Kasumi-1 (cell line): ENCODE measurements around the gene CEP192.
"Not testable (repeated sequence)": the region's sequence is repeated elsewhere in the genome, so short reads cannot be mapped to it uniquely, and the experiment has no call there.

Experiments
- DNase-seq, 2 experiments: peaks; one replicate each; lab custom pipeline; 2025; lab: John Stamatoyannopoulos, UW

The CEP192 gene

DNA sequence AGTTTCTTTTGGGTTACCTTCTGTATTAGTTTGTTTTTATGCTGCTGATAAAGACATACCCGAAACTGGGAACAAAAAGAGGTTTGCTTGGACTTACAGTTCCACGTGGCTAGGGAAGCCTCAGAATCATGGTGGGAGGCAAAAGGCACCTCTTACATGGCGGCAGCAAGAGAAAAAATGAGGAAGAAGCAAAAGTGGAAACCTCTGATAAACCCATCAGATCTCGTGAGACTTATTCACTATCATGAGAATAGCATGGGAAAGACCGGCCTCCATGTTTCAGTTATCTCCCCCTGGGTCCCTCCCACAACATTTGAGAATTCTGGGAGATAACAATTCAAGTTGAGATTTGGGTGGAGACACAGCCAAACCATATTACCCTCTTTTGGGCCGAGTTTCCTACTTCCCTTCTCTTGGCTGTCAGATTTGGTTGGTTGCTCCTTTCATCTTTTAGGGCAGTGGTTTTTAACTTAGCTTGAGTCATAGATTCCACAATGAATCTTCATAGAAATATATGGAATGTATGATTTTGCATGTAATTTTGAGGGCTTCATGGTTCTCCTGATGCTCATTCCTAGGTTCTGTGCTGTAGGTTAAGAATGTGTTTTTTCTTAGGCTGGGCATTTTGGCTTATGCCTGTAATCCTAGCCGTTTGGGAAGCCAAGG, 44.2 kb downstream of the CEP192 start:
- no peak for DNase-seq

DNA sequence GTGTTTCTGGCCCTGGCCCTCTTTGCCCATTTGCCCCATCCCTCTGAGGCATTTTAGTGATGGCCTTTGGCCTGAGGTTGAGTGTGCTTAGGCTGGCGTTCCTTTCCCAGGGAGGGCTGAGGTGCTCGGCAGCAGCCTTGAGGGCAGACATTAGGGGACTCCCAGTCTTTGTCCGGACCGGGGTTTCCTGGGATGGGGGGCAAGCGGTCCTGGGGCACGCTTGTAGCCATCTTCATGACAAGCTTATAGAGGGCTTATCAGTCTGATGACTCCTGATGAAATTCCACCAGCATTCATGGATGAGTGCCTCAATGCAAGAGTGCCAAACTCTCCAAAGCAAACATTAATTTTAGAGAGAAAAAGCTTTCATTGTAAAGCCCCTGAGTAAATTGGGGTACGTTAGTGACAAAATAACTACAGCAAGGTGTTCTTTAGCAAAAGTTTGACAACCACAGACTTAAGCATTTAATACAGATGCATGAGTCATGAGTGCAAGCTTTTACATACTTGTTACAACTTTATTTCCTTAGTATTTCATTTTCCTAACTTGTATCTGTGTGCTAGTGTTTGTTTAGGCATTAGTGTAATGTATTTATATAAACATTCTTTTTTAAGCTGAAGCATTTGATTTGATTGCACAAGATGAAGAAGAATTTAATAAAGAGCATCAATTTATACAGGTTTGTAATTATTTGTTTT, 45.6 kb downstream of the CEP192 start:
- no peak for DNase-seq

DNA sequence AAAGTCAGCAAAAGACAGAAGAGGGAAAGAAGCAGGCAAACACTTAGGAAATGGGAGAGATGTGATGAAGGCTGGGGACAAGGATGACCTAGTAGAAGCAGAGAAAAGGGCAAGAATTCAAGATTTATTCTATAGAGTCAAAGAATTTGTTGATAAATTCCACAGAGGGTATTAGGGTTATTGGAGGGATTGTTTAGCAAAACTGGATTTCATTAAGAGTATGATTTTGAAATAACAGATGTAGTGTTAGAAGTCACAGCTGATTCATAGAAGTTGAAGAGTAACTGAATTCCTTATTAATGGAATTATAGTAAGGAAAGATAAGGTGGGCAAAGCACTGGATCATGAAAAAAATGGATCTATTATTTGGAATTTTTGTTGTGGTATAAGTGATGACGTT, 48.6 kb downstream of the CEP192 start:
- no peak for DNase-seq

DNA sequence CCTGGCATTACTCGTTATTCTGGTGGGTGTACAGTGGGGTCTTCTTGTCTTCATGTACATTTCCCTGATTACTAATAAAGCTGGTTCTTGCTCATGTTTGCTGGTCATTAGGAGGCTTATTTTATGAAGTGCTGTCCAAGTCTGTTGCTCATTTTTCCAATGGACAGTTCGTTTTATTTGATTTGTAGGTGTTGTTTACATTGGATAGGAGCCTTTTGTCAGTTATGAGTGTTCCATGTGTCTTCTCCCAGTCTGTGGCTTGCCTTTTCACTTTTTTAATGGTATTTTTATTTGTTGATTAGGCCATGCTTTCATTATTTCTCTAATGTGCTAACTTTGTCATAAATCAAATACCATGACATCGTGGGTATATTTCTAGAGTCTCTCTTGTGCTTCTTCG, 51.9 kb downstream of the CEP192 start:
- no peak for DNase-seq

DNA sequence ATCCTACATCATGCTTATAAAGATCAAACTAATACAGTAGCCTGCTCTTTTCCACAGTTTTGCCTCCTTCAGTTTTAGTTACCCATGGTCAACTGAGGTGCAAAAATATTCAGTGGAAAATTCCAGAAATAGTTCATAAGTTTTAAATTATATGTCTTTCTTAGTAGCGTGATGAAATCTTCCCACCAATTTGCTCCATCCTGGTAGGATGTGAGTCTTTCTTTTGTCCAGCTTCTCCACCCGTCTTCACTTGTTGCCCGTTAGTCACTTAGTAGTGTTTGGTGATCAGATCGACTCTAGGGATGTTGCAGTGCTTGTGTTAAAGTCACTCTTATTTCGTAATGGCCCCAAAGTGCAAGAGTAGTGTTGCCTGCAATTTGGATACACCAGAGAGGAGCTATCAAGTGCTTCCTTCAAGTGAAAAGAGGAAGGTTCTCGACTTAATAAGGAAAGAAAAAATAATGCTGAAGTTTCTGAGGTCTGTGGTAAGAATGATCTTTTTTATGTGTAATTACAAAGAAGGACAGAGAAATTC, 57.0 kb downstream of the CEP192 start:
- DNase-seq: peak; percentile 17 to 30

DNA sequence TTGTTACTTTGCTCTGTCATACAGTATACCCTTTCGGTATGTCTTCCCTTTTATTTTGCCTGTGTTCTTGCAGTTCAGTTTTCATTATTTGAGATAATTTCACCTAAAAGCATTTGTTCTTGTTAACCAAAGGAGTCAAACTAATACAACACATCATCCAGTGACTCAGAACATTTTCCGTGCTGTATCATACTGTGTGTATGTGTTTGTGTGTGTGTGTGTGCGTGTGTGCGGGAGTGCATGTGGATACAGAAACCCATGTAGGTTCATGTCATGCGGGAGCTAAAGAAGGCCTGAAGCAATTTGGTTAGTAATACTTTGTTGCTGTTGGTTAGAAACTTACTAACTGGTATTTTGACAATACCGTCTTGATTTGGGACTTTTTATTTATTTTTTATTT, 60.0 kb downstream of the CEP192 start:
- peak in 1 of 2 experiments; percentile 7 for DNase-seq

DNA sequence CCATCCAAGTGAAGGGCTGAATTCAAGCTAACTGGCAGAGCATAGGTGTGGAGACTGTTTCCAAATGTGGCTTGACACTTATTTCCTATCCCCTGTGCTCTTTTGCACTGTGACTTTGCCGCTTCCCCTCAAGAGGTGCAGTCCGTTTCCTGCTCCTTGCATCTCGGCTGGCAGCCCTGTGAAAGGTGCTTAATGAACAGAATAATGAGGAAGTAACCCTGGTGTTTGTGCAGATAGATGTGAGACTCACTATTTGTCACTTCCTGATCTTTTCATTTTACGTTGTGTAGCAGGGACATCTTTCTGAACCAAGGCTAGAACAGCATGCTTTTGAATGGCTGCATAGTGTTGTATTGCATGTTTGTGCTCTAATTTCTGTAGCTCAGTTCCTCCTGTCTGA, 60.8 kb downstream of the CEP192 start:
- DNase-seq: peak; percentile 95 to 96

DNA sequence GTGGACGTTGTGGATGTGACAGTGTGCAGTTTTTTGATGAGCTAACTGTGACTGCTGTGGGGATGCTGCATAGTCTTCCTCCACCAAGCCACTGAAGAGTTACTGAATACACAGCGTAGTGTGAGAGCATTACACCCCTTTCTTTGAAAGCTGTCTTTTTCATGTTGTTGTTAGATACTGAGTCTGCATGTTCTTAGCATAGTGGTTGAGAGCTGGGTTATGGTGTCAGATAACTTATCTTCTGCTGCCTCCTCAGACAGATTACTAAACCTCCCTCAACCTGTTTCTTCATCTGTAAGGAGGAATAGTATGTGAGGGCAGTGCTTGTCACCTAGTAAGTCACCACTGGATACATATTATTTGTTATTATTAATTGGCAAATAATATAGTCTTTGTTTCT, 63.2 kb downstream of the CEP192 start:
- no peak for DNase-seq

DNA sequence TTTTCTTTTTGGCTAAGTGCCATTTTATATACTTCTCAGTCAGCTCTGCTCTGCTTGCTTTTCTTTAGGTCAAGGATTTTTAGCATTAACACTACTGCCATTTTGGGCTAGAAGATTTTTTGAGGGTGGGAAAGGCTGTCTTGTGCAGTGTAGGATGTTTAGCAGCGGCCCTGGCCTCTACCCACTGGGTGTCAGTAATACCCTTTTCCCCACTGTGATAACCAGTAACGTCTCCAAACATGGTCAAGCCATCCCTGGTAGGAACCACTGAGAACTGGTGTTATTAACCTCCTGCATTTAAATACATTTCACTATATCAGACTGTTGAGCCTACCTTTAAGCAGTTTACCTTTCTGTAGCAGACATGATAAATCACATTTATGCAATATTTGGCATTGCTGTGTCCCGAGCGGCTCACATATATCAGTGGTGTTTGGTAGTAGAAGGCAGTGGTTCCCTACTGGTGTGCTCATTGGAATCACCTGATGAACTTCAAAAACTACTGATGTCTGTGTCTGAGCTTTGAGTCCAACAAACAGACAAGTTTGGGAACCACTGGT, 70.5 kb downstream of the CEP192 start:
- DNase-seq: no peak

DNA sequence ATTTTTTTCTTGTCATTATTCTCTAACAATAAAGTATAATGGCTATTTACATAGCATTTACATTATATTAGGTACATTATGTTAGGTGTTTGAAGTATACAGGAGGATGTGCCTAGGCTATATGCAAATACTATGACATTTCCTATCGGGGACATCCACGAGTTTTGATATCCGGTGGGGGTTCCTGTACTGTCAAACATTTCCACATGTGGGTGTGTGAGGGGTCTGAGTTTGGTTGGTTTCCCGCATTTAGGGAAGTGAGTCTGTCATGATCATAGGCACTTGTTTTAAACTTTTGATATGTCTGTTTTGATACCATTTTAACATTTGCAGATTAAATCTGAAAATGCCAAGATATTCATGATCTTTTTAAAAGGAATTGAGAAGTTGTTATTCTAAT, 76.0 kb downstream of the CEP192 start:
- DNase-seq: peak; percentile 53 to 65

DNA sequence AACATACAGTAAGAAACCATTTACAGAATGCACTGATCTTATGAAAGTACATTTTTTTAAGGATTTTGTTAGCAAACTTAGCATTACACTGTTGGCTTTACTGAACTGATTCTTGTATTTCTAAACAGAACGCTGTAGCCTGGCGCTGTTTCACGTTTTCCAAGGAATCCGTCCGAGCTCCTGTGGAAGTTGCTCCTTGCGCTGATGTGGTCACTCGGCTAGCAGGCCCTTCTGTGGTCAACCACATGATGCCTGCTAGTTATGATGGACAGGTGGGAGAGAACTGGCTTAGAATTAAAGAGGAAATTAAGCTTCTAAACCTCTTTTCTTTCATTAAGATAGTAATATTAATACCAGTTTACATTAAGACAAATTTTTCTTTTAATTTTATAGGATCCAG, 76.8 kb downstream of the CEP192 start:
- no peak for DNase-seq

DNA sequence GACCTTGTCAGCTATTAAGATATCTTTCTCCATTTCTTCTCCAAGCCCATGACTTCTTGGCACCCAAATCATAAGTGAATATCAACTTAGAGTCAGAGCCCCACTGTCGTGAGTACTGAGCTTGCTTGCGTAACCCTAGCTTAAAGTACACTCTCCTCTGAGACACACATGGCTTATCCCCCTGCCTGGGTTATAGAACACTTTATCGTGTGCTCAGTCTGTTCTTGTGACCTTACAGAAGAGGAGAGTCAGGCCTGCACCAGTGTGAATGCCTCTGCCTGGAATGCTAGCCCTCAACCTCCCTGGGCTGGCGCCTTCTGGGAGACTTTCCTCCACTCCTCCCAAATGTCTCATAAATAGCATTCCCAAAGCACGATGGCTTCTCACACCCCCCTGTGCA, 79.3 kb downstream of the CEP192 start:
- DNase-seq: no peak

DNA sequence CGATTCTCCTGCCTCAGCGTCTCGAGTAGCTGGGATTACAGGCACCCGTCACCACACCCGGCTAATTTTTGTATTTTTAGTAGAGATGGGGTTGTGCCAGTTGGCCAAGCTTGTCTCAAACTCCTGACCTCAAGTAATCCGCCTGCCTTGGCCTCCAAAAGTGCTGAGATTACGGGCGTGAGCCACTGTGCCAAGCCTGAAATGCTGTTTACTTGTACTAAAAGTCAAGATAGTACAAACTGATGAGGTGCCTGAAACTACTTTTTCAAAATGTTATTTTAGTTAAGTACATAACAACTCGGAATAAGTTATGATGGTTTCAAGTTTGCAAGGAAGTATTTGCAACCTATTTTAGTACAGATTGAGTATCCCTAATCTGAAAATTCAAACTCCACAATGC, 85.7 kb downstream of the CEP192 start:
- no peak for DNase-seq

DNA sequence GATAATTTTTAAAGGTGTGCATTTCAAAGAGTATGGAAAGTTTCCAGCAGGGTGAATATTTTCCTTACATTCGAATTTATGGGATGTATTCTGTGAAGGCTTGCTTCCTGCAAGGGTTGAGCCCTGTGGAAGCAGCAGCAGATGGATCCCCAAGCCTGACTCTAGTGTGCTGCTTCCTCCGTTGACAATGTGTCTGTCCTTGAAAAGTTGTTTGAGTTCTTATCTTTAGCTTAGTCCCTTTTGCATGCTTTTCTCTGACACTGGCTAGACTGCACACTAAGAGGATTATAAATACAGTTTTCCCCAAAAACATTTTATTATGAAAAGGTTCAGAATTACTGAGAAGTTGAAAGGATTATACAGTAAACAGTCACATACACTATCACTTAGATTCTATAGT, 86.3 kb downstream of the CEP192 start:
- DNase-seq: no peak

DNA sequence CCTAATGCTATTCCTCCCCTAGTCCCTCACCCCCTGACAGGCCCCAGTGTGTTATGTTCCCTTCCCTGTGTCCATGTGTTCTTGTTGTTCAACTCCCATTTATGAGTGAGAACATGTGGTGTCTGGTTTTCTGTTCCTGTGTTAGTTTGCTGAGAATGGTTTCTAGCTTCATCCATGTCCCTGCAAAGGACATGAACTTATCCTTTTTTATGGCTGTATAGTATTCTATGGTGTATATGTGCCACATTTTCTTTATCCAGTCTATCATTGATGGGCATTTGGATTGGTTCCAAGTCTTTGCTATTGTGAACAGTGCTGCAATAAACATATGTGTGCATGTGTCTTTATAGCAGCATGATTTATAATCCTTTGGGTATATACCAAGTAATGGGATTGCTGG, 86.9 kb downstream of the CEP192 start:
- not testable (repeated sequence) for DNase-seq

DNA sequence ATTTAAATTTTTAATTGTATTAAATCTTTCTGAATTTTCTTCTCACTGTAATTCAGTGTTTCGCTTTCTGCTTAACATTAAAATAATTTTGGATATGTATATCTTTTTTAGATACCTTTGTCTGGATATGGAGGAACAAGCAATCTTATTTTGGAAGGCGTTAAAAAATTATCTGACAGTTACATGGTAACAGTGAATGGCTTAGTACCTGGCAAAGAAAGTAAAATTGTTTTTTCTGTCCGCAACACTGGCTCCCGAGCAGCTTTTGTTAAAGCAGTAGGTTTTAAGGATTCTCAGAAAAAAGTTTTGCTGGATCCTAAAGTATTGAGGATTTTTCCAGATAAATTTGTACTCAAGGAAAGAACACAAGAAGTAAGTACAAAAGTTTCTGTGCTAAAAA, 95.7 kb downstream of the CEP192 start:
- no peak for DNase-seq

DNA sequence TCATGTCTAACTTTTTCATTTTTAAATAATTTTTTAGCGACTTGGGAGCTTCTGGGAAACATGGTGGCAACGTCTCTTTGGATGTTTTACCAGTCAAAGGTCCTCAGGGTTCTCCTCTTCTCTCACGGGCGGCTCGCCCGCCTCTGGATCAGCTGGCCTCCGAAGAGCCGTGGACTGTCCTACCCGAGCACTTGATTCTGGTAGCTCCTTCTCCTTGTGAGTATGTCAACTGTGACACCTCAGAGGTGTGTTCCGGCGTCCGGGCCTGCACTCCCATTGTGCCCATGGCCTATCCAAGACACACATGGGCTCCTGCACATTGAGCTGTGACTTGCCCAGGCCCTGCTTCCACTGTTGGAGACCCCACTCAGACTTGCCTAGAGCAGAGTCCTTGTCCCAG, 104.3 kb downstream of the CEP192 start:
- no peak for DNase-seq

DNA sequence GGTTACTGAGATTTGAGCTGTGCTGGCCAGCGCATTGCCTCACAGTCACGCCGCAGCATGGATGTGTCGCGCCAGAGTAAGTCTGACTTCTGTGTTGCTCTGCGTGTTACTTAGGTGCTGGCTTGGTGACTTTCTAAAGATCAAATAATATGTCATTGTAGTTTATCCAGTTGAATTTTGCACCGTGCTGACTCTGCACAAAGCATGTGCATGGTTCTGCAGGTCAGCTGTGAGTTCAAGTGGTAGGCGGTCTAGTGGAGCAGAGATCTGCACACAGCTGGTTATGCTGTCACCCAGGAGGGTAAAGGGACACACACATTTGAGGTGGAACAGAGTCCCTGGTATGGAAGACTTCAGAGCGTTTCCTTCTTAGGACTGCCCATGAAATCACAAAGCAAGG, 105.1 kb downstream of the CEP192 start:
- no peak for DNase-seq

DNA sequence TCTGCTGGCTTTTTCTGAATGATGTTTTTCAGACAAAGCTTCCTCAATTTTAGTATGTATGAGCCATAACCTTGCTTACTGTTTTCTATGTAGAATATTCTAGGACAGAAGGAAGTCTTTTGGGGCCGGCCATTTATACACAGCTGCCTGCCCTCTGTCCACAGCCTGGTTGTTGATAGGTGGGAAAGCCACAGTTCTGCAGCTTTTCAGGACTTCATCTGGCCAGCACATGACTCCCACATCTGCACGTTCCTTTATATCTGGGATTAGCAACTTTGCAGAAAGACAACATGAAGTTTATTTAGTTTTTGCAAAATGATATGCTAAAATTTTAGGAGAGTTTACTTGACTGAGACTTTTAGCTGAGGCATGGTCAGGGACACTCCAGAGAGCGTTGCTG, 105.6 kb downstream of the CEP192 start:
- no peak for DNase-seq

DNA sequence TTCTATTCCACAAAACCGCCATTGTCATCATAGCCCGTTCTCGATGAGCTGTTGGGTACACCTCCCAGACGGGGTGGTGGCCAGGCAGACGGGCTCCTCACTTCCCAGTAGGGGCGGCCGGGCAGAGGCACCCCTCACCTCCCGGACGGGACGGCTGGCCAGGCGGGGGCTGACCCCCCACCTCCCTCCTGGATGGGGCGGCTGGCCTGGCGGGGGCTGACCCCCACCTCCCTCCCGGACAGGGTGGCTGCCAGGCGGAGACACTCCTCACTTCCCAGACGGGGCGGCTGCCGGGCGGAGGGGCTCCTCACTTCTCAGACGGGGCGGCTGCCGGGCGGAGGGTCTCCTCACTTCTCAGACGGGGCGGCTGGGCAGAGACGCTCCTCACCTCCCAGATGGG, 106.9 kb downstream of the CEP192 start:
- DNase-seq: not testable (repeated sequence)

DNA sequence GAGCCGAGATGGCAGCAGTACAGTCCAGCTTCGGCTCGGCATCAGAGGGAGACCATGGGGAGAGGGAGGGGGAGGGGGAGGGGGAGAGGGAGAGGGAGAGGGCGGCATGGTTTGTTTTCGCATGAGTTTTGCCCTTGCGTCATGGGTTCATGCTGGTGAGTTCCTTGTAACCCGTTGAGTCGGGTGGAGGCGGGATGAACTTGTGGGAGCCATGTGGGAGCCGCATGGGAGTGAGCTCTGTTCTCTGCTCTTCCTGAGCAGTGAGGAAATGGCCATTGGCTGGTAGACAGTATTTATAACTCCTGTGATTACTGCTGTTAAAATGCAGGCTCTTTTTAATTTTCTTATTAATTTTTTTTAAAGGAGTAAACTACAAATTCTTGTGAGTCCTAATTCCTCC, 108.0 kb downstream of the CEP192 start:
- DNase-seq: no peak

DNA sequence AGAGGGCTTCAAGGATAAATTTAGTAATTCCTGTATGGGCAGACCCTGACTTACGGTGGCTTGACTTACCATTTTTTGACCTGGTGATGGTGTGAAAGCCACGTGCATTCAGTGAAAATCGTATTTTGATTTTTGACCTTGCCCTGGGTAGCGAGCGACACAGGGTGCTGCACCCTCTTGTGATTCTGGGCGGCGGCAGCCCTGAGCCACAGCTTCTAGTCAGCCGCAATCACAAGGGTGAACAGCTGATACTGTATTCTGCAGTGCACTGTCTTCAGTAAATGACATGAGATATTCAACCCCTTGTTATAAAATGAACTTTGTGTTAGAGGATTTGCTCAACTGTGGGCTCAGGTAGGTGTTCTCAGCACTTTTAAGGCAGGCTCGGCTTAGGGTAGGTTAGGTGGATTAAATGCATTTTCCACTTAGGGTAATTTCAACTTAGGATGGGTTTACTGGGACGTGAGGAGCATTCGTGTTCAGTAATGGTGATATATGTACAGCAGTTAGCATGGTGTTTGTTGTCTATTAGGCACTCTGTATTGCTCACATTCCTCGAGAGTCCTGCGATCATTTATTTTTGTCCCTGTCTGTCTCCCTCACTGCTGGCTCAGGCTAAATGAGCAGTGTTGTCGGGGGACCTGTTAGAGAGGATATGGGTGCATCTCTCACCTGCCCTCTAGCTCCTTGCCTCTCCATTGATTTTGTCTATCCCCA, 109.9 kb downstream of the CEP192 start:
- DNase-seq: no peak
